KMS-11 (cell line): ENCODE data around the gene MED22.

Source experiments
- H2AFZ ChIP-seq: fragments of 200-600 bp; sonication (generic); 2 replicates; pipeline ENCODE4 v1.6.1; 2016; ENCODE audit warnings: antibody characterized with exemption, mixed run types, low read depth
- H3K27ac ChIP-seq: fragments of 200-600 bp; sonication (generic); 2 replicates; pipeline ENCODE4 v1.6.1; 2016; ENCODE audit warnings: mild to moderate bottlenecking, mixed run types
- H3K27me3 ChIP-seq: fragments of 200-600 bp; sonication (generic); 2 replicates; pipeline ENCODE4 v1.6.1; 2017; ENCODE audit warnings: mild to moderate bottlenecking, low read depth, mixed run types, moderate library complexity; ENCODE audit not compliant: insufficient read depth
- H3K36me3 ChIP-seq: fragments of 200-600 bp; sonication (generic); 2 replicates; pipeline ENCODE4 v1.6.1; 2017; ENCODE audit warnings: mild to moderate bottlenecking, mixed run types; ENCODE audit not compliant: insufficient read depth
- H3K4me1 ChIP-seq: fragments of 200-600 bp; sonication (generic); 2 replicates; pipeline ENCODE4 v1.6.1; 2016; ENCODE audit warnings: mild to moderate bottlenecking, low read depth, mixed run types; ENCODE audit not compliant: poor library complexity, severe bottlenecking
- H3K4me2 ChIP-seq: fragments of 200-600 bp; sonication (generic); 2 replicates; pipeline ENCODE4 v1.7.0; 2016; ENCODE audit warnings: mild to moderate bottlenecking, mixed run types
- H3K4me3 ChIP-seq: fragments of 200-600 bp; sonication (generic); IDR thresholded peaks from 2 replicates; pipeline ENCODE4 v1.6.1; 2017; ENCODE audit warnings: low read depth, low read length, mixed read lengths; ENCODE audit not compliant: insufficient read depth
- H3K79me2 ChIP-seq: fragments of 200-600 bp; sonication (generic); 2 replicates; pipeline ENCODE4 v1.6.1; 2016; ENCODE audit warnings: low read depth, mixed run types; ENCODE audit not compliant: insufficient read depth
- H3K9ac ChIP-seq: fragments of 200-600 bp; sonication (generic); 2 replicates; pipeline ENCODE4 v1.6.1; 2016; ENCODE audit warnings: mild to moderate bottlenecking, mixed run types
- H4K20me1 ChIP-seq: fragments of 200-600 bp; sonication (generic); 2 replicates; pipeline ENCODE4 v1.6.1; 2016; ENCODE audit warnings: mild to moderate bottlenecking, mixed run types; ENCODE audit not compliant: insufficient read depth
- TF ChIP-seq, protein P1 (sequence below): fragments of 200-600 bp; sonication (generic); conservative IDR thresholded peaks from 2 replicates; pipeline ENCODE4 v1.6.1; 2017; ENCODE audit warnings: low read depth, mild to moderate bottlenecking, antibody characterized with exemption, low read length, moderate library complexity, mixed read lengths

MED22 gene

DNA sequence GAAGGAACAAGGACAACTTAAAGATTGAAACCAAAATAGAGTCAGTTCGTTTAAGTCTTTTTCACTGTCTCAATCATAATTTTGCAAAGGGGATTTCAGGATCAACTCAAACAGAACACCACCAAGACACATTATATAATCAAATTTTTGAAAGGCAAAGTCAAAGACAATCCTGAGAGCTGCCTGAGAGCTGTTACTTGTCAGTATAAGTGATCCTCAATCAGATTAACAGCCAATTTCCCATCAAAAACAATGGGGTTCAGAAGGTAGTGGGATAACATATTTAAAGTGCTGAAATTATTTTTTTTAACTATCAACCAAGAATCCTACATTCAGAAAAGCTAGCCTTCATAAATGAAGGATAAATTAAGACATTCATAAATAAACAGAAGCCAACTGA, 53.7 kb downstream of the MED22 start:
- Histone ChIP-seq H4K20me1 (no peaks in the 10 kb centered on the region), H3K27ac (no peak overlapping the region), H3K27me3 (peaks cover 92% of the 10 kb centered on the region), H3K4me2 (no peak overlapping the region), H3K4me3 (no peak overlapping the region), H3K36me3 (no peaks in the 10 kb centered on the region), H3K4me1 (no peaks in the 10 kb centered on the region), H3K9ac (no peak overlapping the region), H3K79me2 (no peaks in the 10 kb centered on the region), H2AFZ (no peak overlapping the region)
- TF ChIP-seq, protein P1, sequence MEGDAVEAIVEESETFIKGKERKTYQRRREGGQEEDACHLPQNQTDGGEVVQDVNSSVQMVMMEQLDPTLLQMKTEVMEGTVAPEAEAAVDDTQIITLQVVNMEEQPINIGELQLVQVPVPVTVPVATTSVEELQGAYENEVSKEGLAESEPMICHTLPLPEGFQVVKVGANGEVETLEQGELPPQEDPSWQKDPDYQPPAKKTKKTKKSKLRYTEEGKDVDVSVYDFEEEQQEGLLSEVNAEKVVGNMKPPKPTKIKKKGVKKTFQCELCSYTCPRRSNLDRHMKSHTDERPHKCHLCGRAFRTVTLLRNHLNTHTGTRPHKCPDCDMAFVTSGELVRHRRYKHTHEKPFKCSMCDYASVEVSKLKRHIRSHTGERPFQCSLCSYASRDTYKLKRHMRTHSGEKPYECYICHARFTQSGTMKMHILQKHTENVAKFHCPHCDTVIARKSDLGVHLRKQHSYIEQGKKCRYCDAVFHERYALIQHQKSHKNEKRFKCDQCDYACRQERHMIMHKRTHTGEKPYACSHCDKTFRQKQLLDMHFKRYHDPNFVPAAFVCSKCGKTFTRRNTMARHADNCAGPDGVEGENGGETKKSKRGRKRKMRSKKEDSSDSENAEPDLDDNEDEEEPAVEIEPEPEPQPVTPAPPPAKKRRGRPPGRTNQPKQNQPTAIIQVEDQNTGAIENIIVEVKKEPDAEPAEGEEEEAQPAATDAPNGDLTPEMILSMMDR: no peak

- Histone ChIP-seq H3K27me3 (peaks cover 91% of the 10 kb centered on the region), H3K36me3 (no peaks in the 10 kb centered on the region), H3K9ac (no peak overlapping the region), H3K27ac (no peak overlapping the region), H2AFZ (no peak overlapping the region), H3K4me3 (no peak overlapping the region), H3K4me1 (no peaks in the 10 kb centered on the region), H4K20me1 (no peaks in the 10 kb centered on the region), H3K4me2 (no peak overlapping the region), H3K79me2 (no peaks in the 10 kb centered on the region)
- TF ChIP-seq, protein P1: no peak
Measured at GRCh38 chr9:133290751-133291302, 57.1 kb downstream of the MED22 start.
